Transverse colon (tissue), 3 donors: ENCODE data around the gene PDHB.

ENCODE experiments used
- CTCF ChIP-seq, 5 experiments: fragments of 200-600 bp in 3 of 5; fragments of 450-650 bp in 2 of 5; sonication (generic) in 3 of 5; IDR thresholded peaks; 1 replicate in 2 of 5; 2 replicates in 3 of 5; pipeline ENCODE4 v1.5.1; 2016 to 2017; ENCODE audit warnings: antibody characterized with exemption in 5 of 5, inconsistent platforms in 3 of 5, mild to moderate bottlenecking in 2 of 5, moderate library complexity in 1 of 5
- POLR2A ChIP-seq: fragments of 450-650 bp; IDR thresholded peaks from one replicate; pipeline ENCODE4 v1.6.1; 2016; ENCODE audit warnings: antibody characterized with exemption, mild to moderate bottlenecking, moderate library complexity

GRCh38 chr3:58427661-58428361, 5.8 kb downstream of the PDHB start:
- no peak for TF ChIP-seq CTCF (IDR thresholded peaks at IDR 0.05)
- TF ChIP-seq POLR2A: no peak
